H1 (cell line): ENCODE data around the gene FSTL4.

ENCODE experiments used
- BCL11A ChIP-seq, 2 experiments: IDR thresholded peaks; one replicate each; pipeline ENCODE4 v1.6.1; 2011; ENCODE audit warnings: low read depth in 2 of 2, low read length in 2 of 2, mild to moderate bottlenecking in 2 of 2
- CHD1 ChIP-seq: IDR thresholded peaks from 2 replicates; pipeline ENCODE4 v1.6.1; 2012; ENCODE audit warnings: low read depth, low read length, improper control_type of control experiment
- CTCF ChIP-seq, 3 experiments: IDR thresholded peaks; 1 replicate in 2 of 3; 2 replicates in 1 of 3; pipeline versions ENCODE4 v1.5.1 to v1.6.1; 2011; ENCODE audit warnings: low read length in 3 of 3, mild to moderate bottlenecking in 3 of 3, inconsistent platforms in 2 of 3, low read depth in 1 of 3, moderate library complexity in 1 of 3; ENCODE audit not compliant: insufficient read depth in 1 of 3; ENCODE audit errors: control extremely low read depth in 1 of 3
- EGR1 ChIP-seq: IDR thresholded peaks from 2 replicates; pipeline ENCODE4 v1.6.1; 2011; ENCODE audit warnings: low read depth, low read length, borderline replicate concordance
- FOSL1 ChIP-seq: IDR thresholded peaks from 2 replicates; pipeline ENCODE4 v1.6.1; 2011; ENCODE audit warnings: mild to moderate bottlenecking, low read depth, low read length, moderate library complexity; ENCODE audit not compliant: insufficient read depth
- GTF2F1 ChIP-seq: IDR thresholded peaks from 2 replicates; pipeline ENCODE4 v1.6.1; 2012; ENCODE audit warnings: low read depth, low read length, improper control_type of control experiment, borderline replicate concordance
- HDAC2 ChIP-seq, 2 experiments: fragments of 300-600 bp in 1 of 2; sonication (generic) in 1 of 2; IDR thresholded peaks; 2 replicates each; pipeline ENCODE4 v1.6.1; 2011 to 2012; ENCODE audit warnings: low read depth in 2 of 2, low read length in 2 of 2, mild to moderate bottlenecking in 2 of 2, moderate library complexity in 2 of 2, borderline replicate concordance in 1 of 2, inconsistent platforms in 1 of 2
- NRF1 ChIP-seq: IDR thresholded peaks from 2 replicates; pipeline ENCODE4 v1.6.1; 2011; ENCODE audit warnings: mild to moderate bottlenecking, low read depth, low read length, improper control_type of control experiment
- POLR2A ChIP-seq, 2 experiments: IDR thresholded peaks; 1 replicate in 1 of 2; 2 replicates in 1 of 2; pipeline ENCODE4 v1.6.1; 2011; ENCODE audit warnings: low read depth in 2 of 2, low read length in 2 of 2, mild to moderate bottlenecking in 2 of 2; ENCODE audit errors: control extremely low read depth in 1 of 2
- POLR2AphosphoS5 ChIP-seq: IDR thresholded peaks from 2 replicates; pipeline ENCODE4 v1.6.1; 2011; ENCODE audit warnings: low read depth, low read length
- RXRA ChIP-seq: IDR thresholded peaks from 2 replicates; pipeline ENCODE4 v1.6.1; 2011; ENCODE audit warnings: low read depth, mild to moderate bottlenecking, low read length, moderate library complexity; ENCODE audit not compliant: insufficient read depth
- SIN3A ChIP-seq, 2 experiments: IDR thresholded peaks in 1 of 2; conservative IDR thresholded peaks in 1 of 2; 2 replicates each; pipeline ENCODE4 v1.6.1; 2011 to 2012; ENCODE audit warnings: low read length in 2 of 2, improper control_type of control experiment in 1 of 2, low read depth in 1 of 2, mild to moderate bottlenecking in 1 of 2
- TEAD4 ChIP-seq: IDR thresholded peaks from 2 replicates; pipeline ENCODE4 v1.6.1; 2012; ENCODE audit warnings: low read depth, low read length, inconsistent platforms, mixed read lengths
- USF2 ChIP-seq: IDR thresholded peaks from 2 replicates; pipeline ENCODE4 v1.6.1; 2011; ENCODE audit warnings: low read length, improper control_type of control experiment

- TF ChIP-seq POLR2AphosphoS5 (no peak), RXRA (no peak), TEAD4 (no peak), GTF2F1 (no peak), CTCF (IDR thresholded peaks at IDR 0.05; ENCODE audit: control extremely low read depth in 1 of 3, insufficient read depth in 1 of 3, low read depth in 1 of 3, low read length in 3 of 3) (no peak), FOSL1 (no peak), CHD1 (no peak), USF2 (no peak), SIN3A (conservative IDR thresholded peaks at IDR 0.05 in 1 of 2, IDR thresholded peaks at IDR 0.05 in 1 of 2; ENCODE audit: low read depth in 1 of 2, low read length in 2 of 2) (no peak), HDAC2 (IDR thresholded peaks at IDR 0.05; ENCODE audit: borderline replicate concordance in 1 of 2, low read depth in 2 of 2, low read length in 2 of 2) (no peak), NRF1 (no peak), BCL11A (IDR thresholded peaks at IDR 0.05; ENCODE audit: low read depth in 2 of 2, low read length in 2 of 2) (no peak), POLR2A (IDR thresholded peaks at IDR 0.05; ENCODE audit: control extremely low read depth in 1 of 2, low read depth in 2 of 2, low read length in 2 of 2) (no peak), EGR1 (no peak)
Observed at GRCh38 chr5:133236976-133237375, 375.4 kb downstream of the FSTL4 start.
